Right ventricle myocardium inferior (tissue), 1 donor: ENCODE results near the gene ARSB. TPM values are rescaled to one million over a fixed set of nuclear protein-coding genes. Genes with fewer than 3 reads are reported as not detected.
"Not testable (repeated sequence)": the region's sequence is repeated elsewhere in the genome, so short reads cannot be mapped to it uniquely, and the experiment has no call there.

Source experiments
- ATAC-seq: fragments of 200-7000 bp; cut with Tn5 transposase; one replicate; pipeline ENCODE4 v1.9.1; 2020; ENCODE audit warnings: mild to moderate bottlenecking, moderate library complexity
- DNase-seq: peaks from one replicate; pipeline ENCODE4 v3.0.0; 2021; ENCODE audit errors: missing footprints
- intact Hi-C: fragments of 100-400 bp; cut with DNase I; formaldehyde crosslinking; loops from one replicate; pipeline ENCODE4 v1.11.0; 2022
- total RNA-seq: library from RNA; stranded (reverse); fragmentation: NEBNext Ultra II Directional; extraction: Animal tissue kit (Norgen Biotek cat#: 25700); gene quantifications from one replicate; pipeline ENCODE4 v1.2.1, GENCODE V29; 2021
- donor health status: DM: no; HTN: yes; CAD: no; lungs with severe emphysema.

The ARSB gene
- total RNA-seq, 1 donor from 2014 or later, result 11.9 TPM

- ATAC-seq (no peak), DNase-seq (no peak)
- intact Hi-C loops, result no loop called here
These were observed 229.2 kb downstream of the ARSB start for GRCh38 chr5:78755822-78756429.

DNA sequence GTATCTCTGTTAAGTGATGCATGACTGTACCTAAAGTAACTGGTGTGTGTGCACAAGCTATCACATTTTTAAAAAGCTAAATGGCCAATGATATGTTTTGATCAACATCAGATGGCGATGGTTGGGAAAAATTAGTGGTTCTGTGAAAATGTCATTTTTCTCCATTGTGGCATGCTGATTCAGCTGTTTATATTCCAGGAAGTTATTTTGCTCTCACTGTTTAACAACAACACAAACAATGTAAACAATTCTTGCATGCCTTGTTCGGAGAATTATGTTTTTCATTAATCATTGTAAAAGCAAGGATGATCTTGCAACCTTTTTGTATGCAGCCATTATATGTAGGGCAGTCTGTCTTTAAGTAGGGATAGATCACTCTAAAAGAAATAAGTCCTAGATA is 230.5 kb downstream of the ARSB start:
- intact Hi-C loops, result no loop called here
- DNase-seq (no peak), ATAC-seq (no peak)

DNA sequence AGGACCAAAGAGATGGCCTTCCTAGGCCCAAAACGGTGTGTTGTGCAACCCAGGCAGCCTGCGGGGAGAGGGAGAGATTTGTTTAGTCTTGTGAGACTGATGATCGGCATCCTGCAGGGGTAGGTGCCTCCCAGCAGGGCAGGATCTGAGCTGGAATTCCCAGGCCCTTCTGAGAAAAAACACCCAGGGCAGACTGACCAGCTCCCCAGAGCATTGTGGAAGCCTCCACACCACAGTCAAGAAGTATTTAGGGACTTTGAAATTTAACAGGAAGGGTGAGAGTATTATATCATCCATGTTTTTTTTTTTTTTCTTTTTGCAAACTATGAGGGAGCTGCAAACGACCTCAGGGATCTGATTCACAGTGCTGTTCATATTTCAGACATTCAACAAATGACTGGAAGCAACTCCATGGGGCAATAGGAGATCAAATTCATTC is 232.0 kb downstream of the ARSB start:
- no peak for DNase-seq
- no peak for ATAC-seq
- intact Hi-C loops, result no loop called here

DNA sequence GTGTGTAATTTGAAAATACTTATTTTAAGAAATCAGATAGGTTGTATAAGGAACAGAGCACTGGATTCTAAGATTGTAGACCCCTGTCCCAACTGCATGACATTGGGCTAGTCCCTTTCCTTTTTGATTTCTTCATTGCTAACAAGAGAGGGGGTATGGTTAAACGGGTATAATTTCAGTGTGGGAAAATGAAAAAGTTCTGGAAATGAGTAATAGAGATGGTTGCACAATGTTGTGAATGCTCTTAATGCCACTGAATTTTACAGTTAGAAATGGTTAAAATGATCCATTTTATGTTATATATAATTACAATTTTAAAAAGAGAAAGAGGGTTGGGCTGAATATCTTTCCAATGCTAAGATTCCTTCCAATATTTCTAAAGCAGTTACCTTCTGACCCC is 233.2 kb downstream of the ARSB start:
- DNase-seq, result no peak
- intact Hi-C loops, result no loop called here
- ATAC-seq, result no peak

DNA sequence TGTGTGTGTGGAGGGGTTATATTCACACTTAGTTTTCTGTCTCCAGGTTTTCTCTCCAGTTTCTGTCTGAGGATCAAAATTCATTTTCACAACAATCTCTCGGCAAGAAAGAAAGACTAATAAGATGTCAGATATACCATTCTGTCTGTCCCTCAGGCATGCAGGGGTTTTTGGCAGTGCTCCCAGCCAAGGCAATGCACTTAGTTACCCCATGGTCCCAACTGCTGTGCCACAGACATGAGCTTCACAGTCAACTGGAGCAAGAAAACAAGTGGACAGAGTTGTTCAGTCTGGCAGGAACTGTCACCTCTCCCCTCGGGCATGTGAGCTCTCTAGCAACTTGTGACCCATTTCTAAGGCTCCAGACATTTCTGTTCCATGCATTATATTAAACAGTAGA is 234.8 kb downstream of the ARSB start:
- no peak for ATAC-seq
- DNase-seq, result no peak
- intact Hi-C loops, result no loop called here

- no peak for DNase-seq
- no peak for ATAC-seq
- intact Hi-C loops, result no loop called here
These were observed 237.3 kb downstream of the ARSB start for GRCh38 chr5:78747705-78748359.

- DNase-seq, result no peak
- no peak for ATAC-seq
- intact Hi-C loops, result no loop called here
These were observed 238.1 kb downstream of the ARSB start for GRCh38 chr5:78747055-78747454.

GRCh38 chr5:78746021-78746770 is 238.9 kb downstream of the ARSB start:
- ATAC-seq (no peak), DNase-seq (no peak)
- intact Hi-C loops, result no loop called here

DNA sequence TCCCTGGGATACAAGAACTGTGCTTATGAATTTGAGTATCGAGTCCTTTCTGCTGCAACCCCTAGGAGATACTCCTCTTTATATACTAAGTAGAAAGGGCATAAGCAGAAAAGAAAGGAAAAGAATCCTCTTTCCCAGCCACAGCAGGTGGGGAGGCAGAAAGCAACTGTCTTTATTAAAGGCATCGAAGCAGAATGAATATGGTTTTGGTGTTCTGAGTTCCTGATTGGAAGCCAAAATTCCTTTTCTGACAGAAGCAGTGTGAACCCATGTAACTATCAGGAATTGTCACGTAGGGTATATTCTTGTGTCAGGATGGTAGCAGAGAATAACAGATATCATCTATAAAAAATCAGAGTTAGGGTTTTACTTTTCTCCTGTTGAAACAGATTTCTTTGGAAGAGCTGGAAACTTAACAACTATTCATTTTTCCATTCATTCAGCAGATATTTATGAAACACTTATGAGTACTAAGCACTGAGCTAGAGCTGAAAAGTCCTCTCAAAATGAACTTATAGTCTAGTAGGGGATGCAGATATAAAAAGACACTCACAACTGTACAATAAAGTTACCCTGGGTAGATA is 240.1 kb downstream of the ARSB start:
- intact Hi-C loops, result no loop called here
- ATAC-seq, result no peak

GRCh38 chr5:78741019-78741418 is 244.1 kb downstream of the ARSB start:
- intact Hi-C loops, result no loop called here
- ATAC-seq (no peak), DNase-seq (no peak)

More for the DNA sequence above, 240.1 kb downstream of the ARSB start:
- no peak for DNase-seq

DNA sequence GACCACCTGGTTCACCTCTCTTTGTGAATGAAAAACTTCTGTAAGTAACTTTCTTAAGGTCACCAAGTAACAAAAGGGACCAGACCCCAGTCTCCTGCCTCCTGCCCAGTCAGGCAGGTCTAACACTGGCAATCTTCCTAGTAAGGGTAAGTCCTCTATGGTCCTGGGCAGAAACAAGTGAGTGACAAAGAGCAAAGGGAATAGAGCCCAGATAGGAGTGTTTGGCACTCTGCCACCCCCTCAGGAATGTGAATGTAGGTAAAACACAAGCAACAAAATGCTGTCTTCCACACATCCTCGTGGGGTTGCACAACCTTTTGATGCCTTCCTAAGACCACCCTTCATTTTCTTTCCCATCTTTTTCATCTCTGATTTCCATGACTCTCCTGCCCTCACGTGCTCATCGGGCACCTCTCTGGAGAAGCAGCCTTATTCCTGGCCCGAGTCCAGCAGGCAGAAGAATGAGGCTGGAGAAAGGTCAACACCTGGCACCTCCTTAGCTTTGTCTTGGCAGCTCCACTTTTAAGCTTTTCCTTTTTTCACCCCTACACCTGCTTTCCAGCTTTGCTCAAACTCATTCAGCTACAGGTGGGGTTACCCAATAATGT is 246.3 kb downstream of the ARSB start:
- DNase-seq (no peak), ATAC-seq (no peak)
- intact Hi-C loops, result no loop called here

DNA sequence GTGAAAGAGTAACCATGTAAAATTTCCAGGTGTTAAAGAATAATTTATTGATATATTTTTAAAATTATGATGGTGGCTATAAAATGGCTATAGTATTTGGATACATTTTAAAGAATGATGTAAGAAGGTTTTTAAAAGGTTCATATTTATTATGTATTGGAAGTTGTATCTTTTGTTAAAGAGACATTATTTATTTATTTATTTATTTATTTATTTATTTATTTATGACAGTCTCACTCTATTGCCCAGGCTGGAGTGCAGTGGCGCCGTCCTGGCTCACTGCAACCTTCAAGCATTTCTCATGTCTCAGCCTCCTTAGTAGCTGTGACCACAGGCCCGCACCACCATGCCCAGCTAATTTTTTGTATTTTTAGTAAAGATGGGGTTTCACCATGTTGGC is 247.0 kb downstream of the ARSB start:
- intact Hi-C loops, result no loop called here
- ATAC-seq, result no peak
- no peak for DNase-seq

- ATAC-seq (no peak), DNase-seq (no peak)
- intact Hi-C loops, result no loop called here
These were observed 249.2 kb downstream of the ARSB start for GRCh38 chr5:78735834-78736463.

DNA sequence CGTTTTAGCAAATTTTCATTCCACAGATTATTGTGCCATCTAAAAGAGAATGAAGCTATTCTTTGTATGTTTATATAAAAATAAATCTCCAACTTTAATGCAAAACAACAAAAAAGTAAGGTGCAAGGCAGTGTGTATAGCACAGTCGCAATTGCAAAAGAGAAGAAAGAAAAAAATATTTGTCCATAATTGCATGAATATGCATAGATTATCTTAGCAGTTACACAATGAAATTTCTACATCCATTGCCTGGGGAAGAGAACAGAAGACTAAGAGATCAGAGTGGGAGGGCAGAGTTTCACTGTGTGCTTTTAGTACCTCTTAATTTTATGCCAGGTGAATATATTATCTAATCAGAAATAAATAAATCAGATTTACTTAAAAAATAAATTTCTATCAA is 250.2 kb downstream of the ARSB start:
- DNase-seq (no peak), ATAC-seq (no peak)
- intact Hi-C loops, result no loop called here

GRCh38 chr5:78734094-78734845 is 250.8 kb downstream of the ARSB start:
- DNase-seq (no peak), ATAC-seq (no peak)
- intact Hi-C loops, result no loop called here

DNA sequence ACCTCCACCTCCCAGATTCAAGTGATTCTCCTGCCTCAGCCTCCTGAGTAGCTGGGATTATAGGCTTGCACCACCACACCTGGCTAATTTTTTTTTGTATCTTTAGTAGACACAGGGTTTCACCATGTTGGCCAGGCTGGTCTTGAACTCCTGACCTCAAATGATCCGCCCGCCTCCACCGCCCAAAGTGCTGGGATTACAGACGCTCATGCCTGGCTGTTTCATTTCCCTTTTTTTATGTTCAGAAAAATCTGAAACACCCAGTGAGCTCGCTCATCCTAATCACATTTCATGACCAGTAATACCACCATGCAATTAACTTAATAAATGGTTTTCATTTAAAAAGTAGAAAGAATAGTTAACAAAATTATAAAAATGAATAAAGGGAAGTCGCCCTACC is 252.4 kb downstream of the ARSB start:
- DNase-seq, intact Hi-C loops, ATAC-seq: not testable (repeated sequence)

DNA sequence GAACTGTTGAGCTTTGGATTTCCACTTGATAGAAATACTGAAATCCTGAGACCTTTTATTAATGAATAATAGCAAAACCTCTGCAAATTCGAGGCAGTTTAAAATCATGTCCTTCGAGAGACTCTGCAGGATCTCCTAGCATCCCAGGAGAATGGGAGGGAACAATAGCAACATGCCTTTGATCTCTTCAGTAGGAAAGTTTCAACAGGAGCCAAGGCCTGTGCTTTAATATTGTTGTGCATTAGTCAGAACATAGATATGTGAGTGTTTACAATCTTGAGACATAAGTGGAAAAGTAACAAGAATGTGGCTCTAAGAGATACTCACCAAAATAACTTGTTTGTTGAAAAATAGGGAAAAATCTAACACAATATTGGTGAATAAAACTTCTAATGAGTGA is 253.2 kb downstream of the ARSB start:
- DNase-seq (no peak), ATAC-seq (no peak)
- intact Hi-C loops, result no loop called here
